CD4-positive, alpha-beta T cell treated with Interleukin-12 subunit alpha and Interleukin-12 subunit beta, for 1 hour (primary cell): ENCODE data around the gene TNS1.

ENCODE experiments used
- DNase-seq: peaks from one replicate; pipeline ENCODE4 v3.0.0-alpha.2; 2020

The TNS1 gene

DNA sequence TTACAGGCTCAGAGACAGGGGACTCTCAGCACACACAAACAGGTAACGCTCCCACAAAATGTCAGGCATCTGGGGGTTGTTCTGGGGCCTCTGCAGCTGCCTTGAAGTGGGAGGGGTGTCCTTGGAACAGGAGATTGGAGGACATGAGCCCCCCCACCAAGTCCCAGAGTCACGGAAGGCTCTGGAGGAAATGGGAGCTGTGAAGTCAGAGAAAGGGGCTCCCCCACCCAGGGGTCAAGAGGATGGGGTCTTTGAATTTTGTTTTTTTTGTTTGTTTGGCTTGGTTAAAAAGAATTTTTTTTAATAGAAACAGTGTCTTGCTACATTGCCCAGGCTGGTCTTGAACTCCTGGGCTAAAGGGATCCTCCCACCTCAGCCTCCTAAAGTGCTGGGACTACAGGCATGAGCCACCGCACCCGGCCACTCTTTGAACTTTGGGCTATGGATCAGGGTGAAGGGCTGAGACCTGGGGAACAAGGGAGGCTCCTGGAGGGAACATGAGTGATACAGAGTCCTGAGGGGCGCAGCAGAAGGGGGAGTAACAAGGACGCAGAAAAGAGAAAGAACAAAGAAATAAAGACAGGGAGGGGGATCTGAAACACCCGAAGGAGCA is 46.8 kb downstream of the TNS1 start:
- DNase-seq: no peak

- no peak for DNase-seq
Measured at GRCh38 chr2:217954971-217955740, 47.6 kb downstream of the TNS1 start.

GRCh38 chr2:217954469-217954868 is 48.3 kb downstream of the TNS1 start:
- no peak for DNase-seq

GRCh38 chr2:217954051-217954450 is 48.7 kb downstream of the TNS1 start:
- DNase-seq: no peak

DNA sequence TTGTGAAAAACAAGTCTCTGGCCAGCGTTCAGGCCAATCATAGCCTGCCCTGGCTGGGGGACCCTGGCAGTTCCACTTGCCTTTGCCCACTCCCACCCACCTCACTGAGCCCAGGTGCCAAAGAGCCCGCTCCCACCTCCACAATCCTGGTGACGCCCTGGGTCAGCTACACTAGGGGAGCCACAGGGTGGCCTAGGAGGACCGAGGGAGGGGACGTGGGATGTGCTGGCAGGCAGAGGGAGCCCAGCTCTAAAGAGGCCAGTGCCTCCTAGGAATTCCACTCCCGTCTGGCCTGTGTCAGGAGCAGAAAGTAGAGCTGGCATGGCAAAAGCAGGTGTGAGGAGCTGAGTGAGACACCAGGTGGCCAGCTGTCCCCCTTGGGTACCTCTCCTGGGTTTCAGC is 49.3 kb downstream of the TNS1 start:
- no peak for DNase-seq

DNA sequence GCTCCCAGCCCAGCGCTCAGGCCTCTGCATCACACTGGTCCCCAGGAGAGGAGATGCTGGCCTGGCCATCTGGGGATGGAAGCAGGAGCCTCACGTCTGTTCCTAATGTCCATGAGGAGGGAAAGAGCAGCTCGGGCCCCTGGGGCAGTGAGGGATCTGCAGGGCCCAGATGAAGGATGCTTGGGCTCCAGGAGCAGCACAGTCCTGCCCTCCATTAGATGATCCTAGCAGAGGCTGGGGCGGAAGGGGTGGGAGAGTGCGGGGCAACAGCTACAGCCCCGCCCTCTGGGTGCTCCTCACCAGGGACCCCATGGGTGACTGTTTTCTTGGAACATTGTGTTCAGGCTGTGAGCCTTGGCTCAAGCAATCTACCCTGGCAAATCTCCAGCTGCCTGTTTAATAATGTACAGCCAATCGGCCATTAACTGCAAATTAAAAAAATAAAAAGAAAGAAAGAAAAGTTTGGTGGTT is 49.7 kb downstream of the TNS1 start:
- no peak for DNase-seq

- no peak for DNase-seq
Measured at GRCh38 chr2:217952409-217952808, 50.4 kb downstream of the TNS1 start.

DNA sequence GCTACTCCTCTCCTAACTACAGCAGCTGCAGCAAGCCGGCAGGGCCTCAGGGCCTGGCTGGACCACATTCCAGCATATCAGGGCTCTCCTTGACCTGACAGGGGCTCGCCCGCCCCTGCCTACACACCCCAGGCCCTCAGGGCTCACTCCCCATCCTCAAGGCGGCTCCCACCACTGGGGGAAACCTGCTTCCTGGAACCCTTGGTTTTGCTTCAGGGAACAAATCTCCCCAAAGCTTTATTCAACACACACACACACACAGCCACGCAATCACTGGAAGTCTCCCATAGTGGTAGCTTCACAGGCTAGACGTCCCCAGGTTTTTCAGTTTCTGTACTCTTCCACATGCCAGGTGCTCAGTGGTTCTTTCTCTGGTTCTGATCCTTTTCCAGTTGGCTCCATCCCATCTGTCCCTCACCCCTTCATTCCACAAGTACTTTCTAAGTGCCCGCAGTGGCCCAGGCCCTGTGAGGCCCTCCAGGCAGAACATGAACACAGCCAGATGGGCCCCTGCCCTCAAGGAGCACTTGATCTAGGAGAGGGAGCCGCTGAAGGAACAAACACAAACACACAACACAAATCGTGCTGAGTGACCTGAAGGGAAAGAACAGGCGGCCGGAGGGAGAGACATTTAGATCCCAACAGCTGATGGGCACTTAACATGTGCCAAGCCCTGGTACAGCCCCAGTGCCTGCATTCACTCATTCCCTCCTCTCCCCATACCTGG is 51.1 kb downstream of the TNS1 start:
- no peak for DNase-seq

DNA sequence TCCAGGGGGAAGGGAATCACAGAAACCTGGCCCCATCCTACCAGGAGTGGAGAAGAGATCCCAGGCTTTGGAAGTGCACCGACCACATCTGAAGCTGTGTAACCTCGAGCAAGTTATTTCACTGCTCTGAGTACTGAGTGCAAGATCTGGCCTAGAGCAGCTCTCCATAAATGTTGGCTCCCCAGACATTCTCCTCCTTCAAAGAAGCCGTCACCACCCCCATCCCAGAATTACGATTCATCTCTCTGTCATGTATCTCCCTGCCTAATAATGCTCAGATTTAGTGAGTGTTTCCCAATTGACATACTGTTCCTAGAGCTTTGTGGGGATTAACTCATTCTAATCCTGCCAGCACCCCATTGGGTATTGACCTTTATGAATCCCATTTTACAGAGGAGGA is 51.7 kb downstream of the TNS1 start:
- no peak for DNase-seq

GRCh38 chr2:217950401-217950871 is 52.4 kb downstream of the TNS1 start:
- no peak for DNase-seq

DNA sequence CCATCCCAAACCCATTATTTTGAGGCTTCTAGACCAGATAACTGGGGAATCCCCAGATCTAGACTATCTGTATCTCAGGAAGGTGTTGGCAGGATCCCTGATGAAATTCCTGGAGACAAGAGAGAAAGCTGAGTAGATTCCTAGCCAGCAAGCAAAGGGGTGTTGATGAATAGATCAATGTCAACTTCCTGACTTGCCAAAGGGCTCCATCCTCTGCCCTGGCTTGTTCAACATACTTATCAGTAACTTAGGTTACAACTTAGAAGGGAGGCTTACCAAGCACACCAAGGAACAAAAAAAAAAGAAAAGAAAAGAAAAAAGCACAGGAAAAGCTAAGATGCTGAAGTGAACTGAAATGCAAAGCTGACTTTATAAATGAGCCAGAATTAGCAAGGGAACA is 53.3 kb downstream of the TNS1 start:
- DNase-seq: no peak

DNA sequence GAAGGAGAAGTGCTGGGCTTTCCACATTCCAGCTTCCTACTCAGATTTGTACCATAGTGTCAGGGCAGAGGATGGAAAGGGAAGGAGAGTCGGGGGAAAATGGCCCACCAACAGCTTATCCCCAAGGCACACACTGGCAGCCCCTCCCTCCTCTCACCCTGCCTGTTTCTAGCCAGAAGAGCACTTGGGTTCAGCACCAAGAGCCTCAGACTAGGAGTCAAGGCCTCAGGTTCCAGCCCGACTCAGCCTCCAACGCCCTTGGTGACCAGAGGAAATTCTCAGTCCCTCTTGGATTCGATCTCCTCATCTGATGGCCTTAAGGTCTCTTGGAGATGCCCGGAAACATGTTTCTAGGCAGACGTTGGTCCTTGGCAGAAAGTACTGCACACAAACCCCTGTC is 53.9 kb downstream of the TNS1 start:
- DNase-seq: no peak

DNA sequence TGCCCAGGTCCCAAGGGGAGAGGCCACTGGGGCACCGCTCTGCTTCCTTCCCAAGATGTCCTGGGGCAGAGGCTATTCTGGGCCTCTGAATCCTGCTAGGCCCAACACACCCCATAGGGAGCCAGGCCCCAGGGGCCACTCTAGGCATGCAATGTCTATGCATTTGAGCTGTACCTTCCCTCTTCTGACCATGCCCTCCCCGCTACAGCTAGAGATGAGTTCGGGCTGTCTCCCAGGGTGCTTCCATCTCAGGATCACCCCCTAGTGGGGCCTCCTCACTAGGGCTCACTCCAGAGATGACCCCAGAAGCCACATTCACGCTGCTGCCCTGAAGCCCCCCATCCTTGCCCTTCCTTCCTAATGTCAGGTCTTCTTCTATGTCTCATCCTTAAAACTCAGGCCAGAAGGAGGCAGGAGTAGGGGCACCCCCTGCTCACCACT is 54.4 kb downstream of the TNS1 start:
- DNase-seq: no peak

DNA sequence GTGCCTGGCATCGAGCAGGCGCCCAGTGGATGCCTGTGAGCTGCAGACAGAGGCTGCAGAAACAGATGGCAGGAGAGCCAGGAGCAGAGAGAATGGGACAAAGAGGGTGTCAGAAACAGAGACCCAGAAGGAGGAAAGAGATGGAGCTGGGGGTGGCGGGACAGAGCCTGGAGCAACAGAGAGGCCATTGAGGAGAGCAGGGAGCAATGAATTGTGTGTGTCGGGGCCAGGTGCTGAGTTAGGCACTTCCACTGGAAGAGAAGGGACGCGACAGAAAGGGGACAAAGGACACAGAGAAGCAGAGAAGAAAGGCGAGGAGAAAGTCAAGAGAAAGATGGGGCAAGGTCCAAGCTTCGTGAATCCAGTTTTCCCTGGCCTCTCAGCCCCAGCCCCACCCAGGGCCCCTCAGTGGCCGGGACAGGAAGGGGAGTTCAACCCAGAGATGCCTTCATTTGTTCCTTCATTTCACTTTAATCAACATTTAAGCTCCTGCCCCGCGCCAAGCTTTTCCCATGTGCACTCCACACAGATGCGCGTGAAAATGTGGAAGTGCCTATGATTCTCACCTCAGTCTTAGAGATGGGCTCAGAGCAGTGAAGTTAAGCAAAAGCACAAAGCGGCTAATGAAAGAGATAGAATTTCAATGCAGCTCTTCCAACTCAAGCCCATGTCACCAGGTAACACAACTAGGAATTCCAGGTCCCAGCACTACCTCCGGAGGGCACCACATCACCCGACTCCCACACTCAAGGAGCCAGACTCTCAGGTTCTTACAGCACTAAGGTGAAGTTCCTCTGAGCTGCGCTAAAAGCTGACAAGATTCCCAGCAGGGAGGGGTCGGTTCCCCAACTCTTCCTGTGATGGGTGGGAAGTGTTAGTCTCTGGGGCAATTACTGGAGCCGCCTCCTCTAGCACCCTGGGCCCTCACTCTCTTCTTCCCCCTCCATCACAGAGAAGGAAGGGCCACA is 55.1 kb downstream of the TNS1 start:
- no peak for DNase-seq

GRCh38 chr2:217946051-217946450 is 56.7 kb downstream of the TNS1 start:
- no peak for DNase-seq

- DNase-seq: no peak
Measured at GRCh38 chr2:217945530-217945929, 57.3 kb downstream of the TNS1 start.

DNA sequence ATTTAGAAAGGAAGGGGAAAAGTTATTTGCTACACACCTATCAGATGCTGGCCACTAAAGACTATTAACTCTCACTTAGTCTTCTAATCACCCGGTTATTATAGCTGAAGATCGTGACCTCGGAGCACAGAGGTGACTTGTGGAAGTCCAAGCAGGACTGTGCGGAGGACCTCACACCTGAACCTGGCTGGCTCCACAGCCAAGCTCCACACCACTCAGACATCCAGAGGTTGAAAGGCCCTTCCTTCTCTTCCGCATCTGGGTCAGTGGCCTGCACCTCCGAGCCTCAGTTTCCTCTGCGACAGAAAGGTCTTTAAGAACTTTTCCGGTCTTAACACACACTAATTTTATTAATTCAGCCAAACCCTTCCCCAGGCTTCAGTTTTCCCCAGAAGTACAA is 57.9 kb downstream of the TNS1 start:
- no peak for DNase-seq

- no peak for DNase-seq
Measured at GRCh38 chr2:217944366-217944765, 58.4 kb downstream of the TNS1 start.

DNA sequence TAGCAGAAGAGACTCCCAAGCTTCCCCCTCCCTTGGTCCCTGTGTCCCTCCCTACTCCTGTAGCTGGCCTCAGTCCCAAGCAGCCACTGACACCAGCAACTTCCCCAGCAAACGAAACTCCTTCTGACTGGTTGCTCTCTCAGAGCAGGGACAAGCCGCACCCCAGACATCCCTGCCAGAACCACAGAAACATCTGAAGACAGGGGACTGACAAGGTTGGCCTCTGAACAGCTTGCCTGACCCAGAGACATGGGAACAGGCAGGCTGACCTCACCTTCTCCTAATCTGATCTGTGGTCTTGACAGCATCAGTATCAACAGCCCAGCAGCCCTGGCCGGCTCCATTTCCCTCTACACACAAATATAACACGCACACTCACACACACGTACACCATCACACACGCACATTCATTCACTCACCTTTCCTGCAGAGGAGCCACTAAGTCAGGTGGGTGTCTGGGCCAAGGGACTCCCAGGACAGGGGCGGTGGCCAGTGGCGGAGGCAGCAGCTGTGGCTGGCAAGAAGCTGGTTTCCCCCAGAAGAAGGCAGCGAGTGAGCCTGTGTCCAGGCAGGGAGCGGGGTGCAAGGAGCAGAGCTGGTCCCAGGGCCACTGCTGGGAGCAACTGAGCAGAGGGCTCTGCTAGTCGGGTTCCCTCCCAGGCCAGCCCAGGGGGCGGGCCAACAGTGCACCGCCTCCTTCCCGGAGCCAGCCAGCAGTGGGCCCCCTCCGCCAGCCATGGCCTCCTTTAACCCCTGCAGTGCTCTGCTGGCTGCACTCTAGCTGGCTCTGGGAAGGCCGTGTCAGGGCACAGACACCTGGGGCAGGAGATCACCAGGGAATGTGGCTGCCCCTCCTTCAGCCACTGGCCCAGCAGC is 59.1 kb downstream of the TNS1 start:
- no peak for DNase-seq

DNA sequence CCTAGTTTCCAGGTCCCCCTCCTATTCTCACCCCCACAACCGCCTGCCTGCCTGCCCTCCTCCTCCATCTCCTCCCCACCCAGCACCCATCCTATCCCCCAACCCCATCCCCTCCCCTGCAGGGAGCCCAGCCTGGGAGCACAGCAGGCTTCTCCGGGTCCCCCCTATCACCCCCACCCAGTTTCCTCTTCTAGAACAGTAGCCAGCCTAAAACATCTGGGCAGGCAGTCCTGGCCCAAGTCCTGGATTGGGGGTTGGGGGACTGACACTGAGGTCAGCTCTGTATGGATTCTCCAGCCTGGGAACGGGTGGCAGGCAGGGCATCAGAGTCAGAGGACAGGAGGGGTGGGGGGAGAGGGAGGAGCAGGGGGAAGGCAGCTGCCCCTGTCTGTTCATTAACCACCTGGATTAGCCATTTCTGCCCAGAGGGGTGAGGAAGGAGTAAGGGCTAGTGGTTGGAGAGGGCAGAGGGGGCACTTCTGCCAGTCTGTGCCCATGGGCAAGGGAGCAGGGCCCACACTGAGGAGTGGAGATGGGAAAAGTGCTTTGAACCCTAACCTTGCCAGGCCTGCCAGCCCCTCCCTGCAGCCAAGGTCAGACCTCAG is 60.0 kb downstream of the TNS1 start:
- DNase-seq: no peak
